ENCODE data around the gene SZRD1.

GRCh38 chr1:16441282-16441665 lies 74.2 kb downstream of the SZRD1 start:
- TF ChIP-seq EZH2 (IDR thresholded peaks at IDR 0.05; ENCODE audit: borderline replicate concordance, low read length) (no peak), CTCF (conservative IDR thresholded peaks at IDR 0.05 in 1 of 2, IDR thresholded peaks at IDR 0.05 in 1 of 2; ENCODE audit: extremely low read depth in 1 of 2, insufficient read depth in 1 of 2, low read depth in 1 of 2, low read length in 2 of 2) (no peak)
